Measurements from ENCODE around the gene HNRNPL. TPM values are rescaled to one million over a fixed set of nuclear protein-coding genes. Genes with fewer than 3 reads are reported as not detected.

Gene HNRNPL
- 240 and 255 TPM in 2 replicates for total RNA-seq

DNA sequence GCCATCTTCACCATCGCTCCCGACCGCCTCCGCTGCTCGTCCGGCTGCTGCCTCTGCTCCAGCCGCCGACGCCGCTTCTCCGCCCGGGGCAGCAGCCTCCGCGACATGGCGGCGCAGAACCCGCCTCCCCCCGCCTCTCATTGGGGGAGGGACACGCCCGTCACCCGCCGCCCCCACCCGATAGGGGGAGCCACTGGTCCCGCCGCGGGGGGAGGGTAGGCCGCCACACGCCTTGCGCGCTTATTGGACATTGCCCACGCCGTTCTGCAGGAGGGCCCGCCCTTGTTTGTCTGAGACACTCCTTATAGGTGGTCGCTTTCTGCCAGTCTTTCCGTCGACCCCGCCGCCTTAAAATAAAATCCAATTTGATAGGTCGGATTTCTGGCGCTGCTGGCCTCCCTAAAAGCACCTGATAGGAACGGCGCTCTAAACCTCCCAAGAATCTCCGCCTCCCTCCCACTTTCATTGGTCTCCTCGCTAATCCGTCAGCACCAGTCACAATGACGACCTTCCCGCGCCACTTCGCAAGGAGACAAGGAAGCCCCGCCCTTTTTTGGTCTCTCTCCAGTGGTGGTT lies at the start of gene HNRNPL:
HNRNPL (minus strand) TSS at position 127 of the 576 bp plus-strand sequence; CDS start at position 107, 20 bp downstream.

DNA sequence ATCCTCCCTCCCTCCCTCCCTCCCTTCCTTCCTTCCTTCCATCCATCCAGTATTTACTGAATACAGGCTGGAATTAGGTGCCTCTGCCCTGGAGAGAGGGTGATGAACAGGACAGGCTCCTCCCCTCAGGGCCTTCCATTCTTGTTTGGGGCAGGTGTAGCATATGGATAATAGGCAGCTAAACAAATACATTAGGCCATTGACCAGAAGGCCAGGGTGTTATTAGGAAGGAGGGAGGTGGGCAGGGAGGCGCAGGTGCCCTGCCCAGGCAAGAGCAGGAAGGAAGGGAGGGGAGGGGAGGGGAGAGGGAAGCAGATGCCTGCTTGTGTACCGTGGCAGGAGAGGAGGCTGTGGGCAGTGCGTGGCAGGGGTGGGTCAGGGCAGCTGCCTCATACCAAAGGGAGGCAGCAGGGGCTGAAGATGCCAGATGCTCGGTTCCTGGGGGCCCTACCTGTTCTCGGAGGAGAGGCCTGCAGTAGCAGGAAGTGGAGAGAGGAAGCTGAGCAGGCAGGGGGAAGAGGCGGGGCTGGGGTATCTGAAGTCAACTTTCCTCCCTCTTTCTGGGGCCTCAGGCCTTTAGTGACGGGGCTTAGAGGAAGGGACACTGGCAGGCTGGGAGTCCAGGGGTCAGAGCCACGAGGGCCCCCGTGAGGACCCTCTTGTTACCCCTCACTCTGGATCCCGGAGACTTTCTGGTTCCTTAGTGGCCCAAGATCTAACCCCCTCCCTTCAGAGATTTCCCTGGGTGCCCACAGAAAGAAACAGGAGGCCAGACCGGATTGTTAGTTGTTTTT lies 28.2 kb upstream of the HNRNPL start, which contains the start of gene RINL:
RINL (minus strand) TSS at position 495 of the 794 bp plus-strand sequence. CDS start 1,533 bp downstream, outside the sequence.

DNA sequence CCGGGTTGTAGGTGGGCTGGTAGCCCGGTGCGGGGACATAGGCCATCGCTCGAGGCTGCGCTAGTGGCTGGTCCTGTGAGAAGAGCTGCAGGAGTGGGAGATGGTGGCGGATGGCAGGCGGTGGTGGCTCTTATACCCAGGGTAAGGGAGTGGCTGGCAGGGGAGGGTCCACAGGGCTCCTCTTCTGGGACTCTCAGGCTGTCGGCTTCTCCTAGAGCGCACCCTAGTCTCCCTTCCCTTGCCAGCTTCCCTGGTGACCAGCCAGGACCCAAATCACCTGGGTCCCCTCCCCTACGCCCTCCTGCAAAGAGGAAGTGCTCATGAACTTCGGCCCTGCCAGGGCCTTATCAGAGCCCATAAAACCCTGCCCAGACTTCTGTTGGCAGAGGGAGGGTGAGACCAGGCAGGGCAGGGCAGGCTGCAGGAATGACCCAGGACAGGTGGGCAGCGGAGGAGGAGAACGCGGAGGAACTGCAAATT lies 36.9 kb downstream of the HNRNPL start, which contains the start of gene LGALS4:
LGALS4 (minus strand) TSS at position 105 of the 480 bp plus-strand sequence; CDS start at position 46, 59 bp downstream.

DNA sequence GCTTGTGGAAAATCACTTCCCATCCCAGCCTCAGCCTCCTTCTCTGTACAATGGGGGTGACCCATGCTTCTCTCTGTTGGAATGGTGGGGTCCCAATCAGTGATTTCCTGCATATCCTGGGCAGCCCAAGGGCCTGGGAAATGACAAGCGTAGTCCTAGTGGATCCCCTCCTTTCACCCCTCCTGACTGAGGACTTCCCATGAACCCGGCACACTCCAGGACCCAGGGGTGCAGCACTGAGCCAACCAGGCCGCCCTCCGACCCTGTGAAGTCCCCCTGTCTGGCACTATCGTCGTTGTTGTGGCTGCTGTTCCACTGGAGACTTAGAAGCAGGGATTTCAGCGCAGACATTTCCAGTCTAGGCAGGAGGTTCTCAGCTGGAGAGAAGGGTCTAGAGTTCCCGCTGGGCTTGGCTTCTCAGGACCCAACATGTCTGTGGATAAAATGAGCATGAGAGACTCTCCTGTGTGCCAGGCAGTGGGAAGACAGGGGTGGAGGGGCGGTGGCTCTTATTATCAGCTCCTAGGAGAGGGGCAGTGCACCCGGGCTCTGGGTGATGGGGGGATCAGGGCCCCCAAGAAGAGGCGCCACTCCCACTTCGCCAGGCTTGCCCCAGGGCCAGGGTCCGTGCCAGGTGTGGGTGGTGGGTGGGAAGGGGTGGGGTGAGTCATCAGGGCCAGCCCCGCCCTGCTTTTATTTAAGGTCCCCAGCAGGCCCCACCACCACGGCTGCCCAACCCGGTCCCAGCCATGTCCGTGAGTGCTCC lies 61.1 kb downstream of the HNRNPL start, which contains the start of gene LGALS7B:
LGALS7B (plus strand) TSS at position 723 of the 766 bp plus-strand sequence; CDS start at position 750, 27 bp downstream.

Small RNA genes lying within 50 kb of the gene (small RNA-seq; reads per million reads assigned to genes)
- not detected for gene RNU6-140P

Other genes with a start within 250 kb of the HNRNPL start
- 0.86 TPM in 1 of 2 replicates, not detected in the other for gene MAP4K1, start 232.0 kb downstream of the HNRNPL start, total RNA-seq
- 297 and 356 TPM in 2 replicates for gene EIF3K, start 230.8 kb downstream of the HNRNPL start, total RNA-seq
- 353 and 412 TPM in 2 replicates for gene ACTN4, start 202.3 kb downstream of the HNRNPL start, total RNA-seq
- gene CAPN12, start 105.5 kb downstream of the HNRNPL start, total RNA-seq: 0.13 and 0.43 TPM in 2 replicates
- gene LGALS7, start 76.5 kb downstream of the HNRNPL start, total RNA-seq: not detected in 2 replicates
- not detected in 2 replicates for gene LGALS7B, start 60.8 kb downstream of the HNRNPL start, total RNA-seq
- 0.22 TPM in 1 of 2 replicates, not detected in the other for gene LGALS4, start 37.0 kb downstream of the HNRNPL start, total RNA-seq
- 27.8 and 28.0 TPM in 2 replicates for gene ECH1, start 18.2 kb downstream of the HNRNPL start, total RNA-seq
- gene RINL, start 28.3 kb upstream of the HNRNPL start, total RNA-seq: 3.6 and 3.9 TPM in 2 replicates
- gene SIRT2, start 49.6 kb upstream of the HNRNPL start, total RNA-seq: 41.7 and 49.8 TPM in 2 replicates
- 7.8 TPM in 2 replicates for gene NFKBIB, start 50.0 kb upstream of the HNRNPL start, total RNA-seq
- gene CCER2, start 62.2 kb upstream of the HNRNPL start, total RNA-seq: not detected in 2 replicates
- 10.2 and 14.1 TPM in 2 replicates for gene SARS2, start 80.8 kb upstream of the HNRNPL start, total RNA-seq
- gene MRPS12, start 81.0 kb upstream of the HNRNPL start, total RNA-seq: 17.1 and 19.2 TPM in 2 replicates
- 28.4 and 30.3 TPM in 2 replicates for gene FBXO17, start 125.8 kb upstream of the HNRNPL start, total RNA-seq
- gene FBXO27, start 182.6 kb upstream of the HNRNPL start, total RNA-seq: 1.8 and 6.7 TPM in 2 replicates
- gene ACP7, start 234.4 kb upstream of the HNRNPL start, total RNA-seq: not detected in 2 replicates

Measured in articular chondrocyte of knee joint (primary cell).